ENCODE data around the gene PACSIN1.

DNA sequence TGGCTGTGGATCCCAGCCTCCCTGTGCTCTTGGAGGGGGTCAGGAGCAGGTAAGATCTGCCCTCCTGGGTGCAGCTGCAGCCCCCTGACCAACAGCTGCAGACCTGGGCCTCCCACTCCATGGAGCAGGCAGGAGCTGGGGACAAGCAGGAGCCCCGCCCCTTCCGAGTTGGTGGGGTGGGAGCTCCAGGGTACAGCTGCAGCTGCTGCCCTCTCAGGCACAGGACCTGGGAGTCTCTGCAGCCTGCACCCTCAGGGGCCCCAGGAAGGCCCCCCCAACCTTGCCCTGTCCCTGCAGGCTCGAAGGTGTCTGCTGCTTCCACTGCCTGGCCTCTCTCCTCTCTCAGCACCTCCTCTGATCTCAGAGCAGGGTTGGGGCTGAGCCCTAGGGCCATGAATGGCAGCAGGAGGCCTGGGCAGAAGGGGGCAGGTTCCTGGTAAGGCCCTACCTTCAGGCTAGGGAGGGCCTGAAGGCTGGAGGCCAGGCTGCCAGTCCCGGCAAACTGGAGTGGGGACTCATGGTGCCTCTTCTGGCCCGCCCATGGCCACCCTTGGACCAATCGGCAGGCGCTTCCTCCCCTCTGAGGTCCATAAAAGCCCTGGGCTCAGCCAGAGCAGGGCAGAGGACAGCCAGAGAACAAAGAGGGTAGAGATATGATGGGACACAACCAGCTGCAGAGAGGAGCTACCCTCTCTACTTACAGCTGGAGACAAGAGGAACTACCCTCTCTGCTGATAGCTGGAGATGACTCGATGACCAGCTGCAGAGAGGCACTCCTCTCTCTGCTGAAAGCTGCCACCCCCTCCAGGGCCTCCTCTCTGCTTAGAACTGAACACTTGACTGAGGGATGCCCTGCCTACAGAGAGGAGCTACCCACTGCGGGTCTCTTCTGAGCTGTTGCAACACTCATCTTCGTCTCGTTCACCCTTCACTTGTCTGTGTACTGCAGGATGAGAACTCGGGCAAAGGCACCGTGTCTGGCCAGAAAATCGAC, 7.8 kb upstream of the PACSIN1 start:
- no peak for TF ChIP-seq EZH2 (optimal IDR thresholded peaks at IDR 0.05; ENCODE audit: low read depth, low read length)
- TF ChIP-seq, protein P1, sequence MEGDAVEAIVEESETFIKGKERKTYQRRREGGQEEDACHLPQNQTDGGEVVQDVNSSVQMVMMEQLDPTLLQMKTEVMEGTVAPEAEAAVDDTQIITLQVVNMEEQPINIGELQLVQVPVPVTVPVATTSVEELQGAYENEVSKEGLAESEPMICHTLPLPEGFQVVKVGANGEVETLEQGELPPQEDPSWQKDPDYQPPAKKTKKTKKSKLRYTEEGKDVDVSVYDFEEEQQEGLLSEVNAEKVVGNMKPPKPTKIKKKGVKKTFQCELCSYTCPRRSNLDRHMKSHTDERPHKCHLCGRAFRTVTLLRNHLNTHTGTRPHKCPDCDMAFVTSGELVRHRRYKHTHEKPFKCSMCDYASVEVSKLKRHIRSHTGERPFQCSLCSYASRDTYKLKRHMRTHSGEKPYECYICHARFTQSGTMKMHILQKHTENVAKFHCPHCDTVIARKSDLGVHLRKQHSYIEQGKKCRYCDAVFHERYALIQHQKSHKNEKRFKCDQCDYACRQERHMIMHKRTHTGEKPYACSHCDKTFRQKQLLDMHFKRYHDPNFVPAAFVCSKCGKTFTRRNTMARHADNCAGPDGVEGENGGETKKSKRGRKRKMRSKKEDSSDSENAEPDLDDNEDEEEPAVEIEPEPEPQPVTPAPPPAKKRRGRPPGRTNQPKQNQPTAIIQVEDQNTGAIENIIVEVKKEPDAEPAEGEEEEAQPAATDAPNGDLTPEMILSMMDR (IDR thresholded peaks at IDR 0.05; ENCODE audit: low read length) = no peak
